Nephron progenitor cell (in vitro differentiated cells): ENCODE results near the gene HSPA8.
"Not testable (repeated sequence)": the region's sequence is repeated elsewhere in the genome, so short reads cannot be mapped to it uniquely, and the experiment has no call there.

Experiments
- DNase-seq: peaks from one replicate; pipeline ENCODE4 v3.0.0; 2021
- H3K27ac Mint-ChIP-seq: 2 replicates; pipeline ENCODE4 v1.8.0; 2021; ENCODE audit warnings: mild to moderate bottlenecking, moderate library complexity, mixed read lengths
- H3K27me3 Mint-ChIP-seq: 2 replicates; pipeline ENCODE4 v1.8.0; 2021; ENCODE audit warnings: mild to moderate bottlenecking, low read depth, mixed read lengths; ENCODE audit not compliant: poor library complexity
- H3K36me3 Mint-ChIP-seq: 2 replicates; pipeline ENCODE4 v1.8.0; 2021; ENCODE audit warnings: low read depth, mixed read lengths
- H3K4me1 Mint-ChIP-seq: 2 replicates; pipeline ENCODE4 v1.8.0; 2021; ENCODE audit warnings: mixed read lengths
- H3K4me3 Mint-ChIP-seq: 2 replicates; pipeline ENCODE4 v1.8.0; 2021; ENCODE audit warnings: mild to moderate bottlenecking, moderate library complexity, mixed read lengths
- H3K9me3 Mint-ChIP-seq: 2 replicates; pipeline ENCODE4 v1.8.0; 2021; ENCODE audit warnings: mild to moderate bottlenecking, moderate library complexity, mixed read lengths
- TF ChIP-seq, protein P1 (sequence below): fragments of 200-600 bp; sonication (generic); IDR thresholded peaks from 2 replicates; pipeline ENCODE4 v1.5.0; 2021; ENCODE audit warnings: antibody characterized with exemption

The HSPA8 gene

GRCh38 chr11:123103326-123103980 lies 41.5 kb upstream of the HSPA8 start:
- Mint-ChIP-seq H3K36me3 (peaks cover 18% of the 10 kb centered on the region), H3K27ac (peak overlapping the region; percentile 84), H3K4me1 (peaks cover 58% of the 10 kb centered on the region), H3K4me3 (no peak overlapping the region), H3K27me3 (peaks cover 3% of the 10 kb centered on the region), H3K9me3 (no peaks in the 10 kb centered on the region)
- TF ChIP-seq, protein P1, sequence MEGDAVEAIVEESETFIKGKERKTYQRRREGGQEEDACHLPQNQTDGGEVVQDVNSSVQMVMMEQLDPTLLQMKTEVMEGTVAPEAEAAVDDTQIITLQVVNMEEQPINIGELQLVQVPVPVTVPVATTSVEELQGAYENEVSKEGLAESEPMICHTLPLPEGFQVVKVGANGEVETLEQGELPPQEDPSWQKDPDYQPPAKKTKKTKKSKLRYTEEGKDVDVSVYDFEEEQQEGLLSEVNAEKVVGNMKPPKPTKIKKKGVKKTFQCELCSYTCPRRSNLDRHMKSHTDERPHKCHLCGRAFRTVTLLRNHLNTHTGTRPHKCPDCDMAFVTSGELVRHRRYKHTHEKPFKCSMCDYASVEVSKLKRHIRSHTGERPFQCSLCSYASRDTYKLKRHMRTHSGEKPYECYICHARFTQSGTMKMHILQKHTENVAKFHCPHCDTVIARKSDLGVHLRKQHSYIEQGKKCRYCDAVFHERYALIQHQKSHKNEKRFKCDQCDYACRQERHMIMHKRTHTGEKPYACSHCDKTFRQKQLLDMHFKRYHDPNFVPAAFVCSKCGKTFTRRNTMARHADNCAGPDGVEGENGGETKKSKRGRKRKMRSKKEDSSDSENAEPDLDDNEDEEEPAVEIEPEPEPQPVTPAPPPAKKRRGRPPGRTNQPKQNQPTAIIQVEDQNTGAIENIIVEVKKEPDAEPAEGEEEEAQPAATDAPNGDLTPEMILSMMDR: peak; percentile 50
- DNase-seq: no peak

DNA sequence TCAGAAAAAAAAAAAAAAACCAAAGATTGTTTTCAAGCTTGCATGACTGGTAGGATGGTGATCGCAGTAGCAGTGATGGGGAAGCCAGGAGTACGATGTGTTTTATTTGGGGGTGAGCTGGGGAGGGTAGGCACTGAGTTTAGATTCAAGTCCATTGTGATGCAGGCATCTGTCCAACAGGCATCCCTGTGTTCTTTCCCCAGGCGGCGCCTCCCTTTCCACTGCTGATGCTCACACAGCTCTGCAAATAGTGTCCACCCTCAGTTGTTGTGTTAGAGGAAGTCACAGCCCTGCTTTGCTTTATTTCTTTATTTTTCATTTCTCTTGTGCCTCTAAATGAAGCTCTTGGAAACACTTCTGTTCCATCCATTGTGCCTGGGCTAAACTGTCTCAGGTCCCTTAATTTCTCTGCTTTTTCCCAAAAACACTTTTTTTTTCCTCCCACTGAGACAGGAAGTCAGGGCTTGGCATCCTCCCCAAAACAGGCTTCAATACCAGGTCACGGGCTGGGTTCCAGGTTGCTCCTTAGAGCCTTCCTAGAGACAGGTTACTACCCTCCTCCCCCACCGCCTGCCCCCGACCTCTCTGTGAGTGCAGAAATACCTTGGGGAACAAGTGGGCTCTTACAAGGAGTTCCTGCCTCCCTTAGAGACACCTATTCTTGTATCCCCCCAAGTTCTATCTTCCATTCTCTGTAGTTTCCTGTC lies 38.6 kb upstream of the HSPA8 start:
- H3K4me3 Mint-ChIP-seq: no peak overlapping the region
- peaks cover under 1% of the 10 kb centered on the region for H3K27me3 Mint-ChIP-seq
- DNase-seq: no peak
- peaks cover 57% of the 10 kb centered on the region for H3K4me1 Mint-ChIP-seq
- peaks cover 34% of the 10 kb centered on the region for H3K36me3 Mint-ChIP-seq
- TF ChIP-seq, protein P1: no peak
- H3K9me3 Mint-ChIP-seq: no peaks in the 10 kb centered on the region
- H3K27ac Mint-ChIP-seq: peak overlapping the region; percentile 91

- Mint-ChIP-seq H3K27me3 (peaks cover 3% of the 10 kb centered on the region), H3K27ac (no peak overlapping the region), H3K36me3 (peaks cover 37% of the 10 kb centered on the region), H3K4me3 (no peak overlapping the region), H3K4me1 (peaks cover 61% of the 10 kb centered on the region), H3K9me3 (no peaks in the 10 kb centered on the region)
- TF ChIP-seq, protein P1: no peak
- no peak for DNase-seq
Observed at GRCh38 chr11:123098990-123099389, 37.1 kb upstream of the HSPA8 start.

- H3K27me3 Mint-ChIP-seq: peaks cover 5% of the 10 kb centered on the region
- H3K4me1 Mint-ChIP-seq: peaks cover 51% of the 10 kb centered on the region
- no peak for DNase-seq
- H3K27ac Mint-ChIP-seq: peak overlapping the region; percentile 51
- TF ChIP-seq, protein P1: no peak
- H3K36me3 Mint-ChIP-seq: peaks cover 27% of the 10 kb centered on the region
- no peaks in the 10 kb centered on the region for H3K9me3 Mint-ChIP-seq
- no peak overlapping the region for H3K4me3 Mint-ChIP-seq
Observed at GRCh38 chr11:123093739-123094138, 31.8 kb upstream of the HSPA8 start.

DNA sequence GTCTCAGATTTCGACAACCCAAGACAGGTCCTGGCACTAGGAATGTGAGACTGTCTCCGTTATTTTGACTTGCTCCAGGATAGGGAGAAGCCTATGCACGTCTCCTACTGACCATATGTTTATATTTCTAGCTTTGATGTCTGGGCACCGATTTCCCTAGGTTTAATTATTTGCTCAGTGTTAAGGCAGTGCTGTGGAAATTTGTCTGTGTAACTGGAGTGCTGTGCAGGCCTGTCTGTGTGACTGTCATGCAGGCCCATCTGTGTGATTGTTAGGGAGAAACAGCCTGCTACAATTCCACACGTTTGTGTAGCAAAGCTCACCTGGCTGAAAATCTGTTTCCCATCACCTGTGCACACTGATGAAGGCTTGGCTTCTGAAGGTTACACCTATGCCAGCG lies 29.6 kb upstream of the HSPA8 start:
- Mint-ChIP-seq H3K9me3 (no peaks in the 10 kb centered on the region), H3K4me1 (peaks cover 43% of the 10 kb centered on the region), H3K27me3 (peaks cover 5% of the 10 kb centered on the region), H3K36me3 (peaks cover 15% of the 10 kb centered on the region), H3K4me3 (no peak overlapping the region), H3K27ac (peak overlapping the region; percentile 98)
- no peak for DNase-seq
- TF ChIP-seq, protein P1: no peak

DNA sequence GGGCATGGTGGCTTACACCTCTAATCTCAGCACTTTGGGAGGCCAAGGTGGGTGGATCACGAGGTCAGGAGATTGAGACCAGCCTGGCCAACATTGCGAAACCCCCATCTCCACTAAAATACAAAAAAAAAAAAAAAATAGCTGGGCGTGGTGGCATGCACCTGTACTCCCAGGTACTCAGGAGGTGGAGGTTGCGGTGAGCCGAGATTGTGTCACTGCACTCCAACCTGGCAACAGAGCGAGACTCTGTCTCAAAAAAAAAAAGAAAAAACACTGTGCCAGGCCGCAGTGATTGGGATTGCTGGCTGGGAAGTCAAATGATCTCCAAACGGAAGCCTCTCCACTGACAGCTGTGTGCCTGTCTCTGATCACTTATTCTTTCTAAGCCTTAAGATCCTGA lies 28.2 kb upstream of the HSPA8 start:
- H3K27ac Mint-ChIP-seq: peak overlapping the region; percentile 32
- not testable (repeated sequence) for DNase-seq, H3K4me3 Mint-ChIP-seq, H3K9me3 Mint-ChIP-seq, H3K27me3 Mint-ChIP-seq
- peaks cover 18% of the 10 kb centered on the region for H3K36me3 Mint-ChIP-seq
- peaks cover 43% of the 10 kb centered on the region for H3K4me1 Mint-ChIP-seq

- H3K27ac Mint-ChIP-seq, H3K9me3 Mint-ChIP-seq, H3K4me3 Mint-ChIP-seq, DNase-seq, H3K27me3 Mint-ChIP-seq: not testable (repeated sequence)
- Mint-ChIP-seq H3K36me3 (peaks cover 30% of the 10 kb centered on the region), H3K4me1 (peaks cover 34% of the 10 kb centered on the region)
Observed at GRCh38 chr11:123088896-123089295, 27.0 kb upstream of the HSPA8 start.

- DNase-seq, H3K27ac Mint-ChIP-seq, H3K4me3 Mint-ChIP-seq, H3K27me3 Mint-ChIP-seq: not testable (repeated sequence)
- peaks cover 38% of the 10 kb centered on the region for H3K4me1 Mint-ChIP-seq
- H3K9me3 Mint-ChIP-seq: peaks cover 17% of the 10 kb centered on the region
- peaks cover 42% of the 10 kb centered on the region for H3K36me3 Mint-ChIP-seq
Observed at GRCh38 chr11:123087657-123088056, 25.7 kb upstream of the HSPA8 start.
